ENCODE data around the gene TRAT1. TPM values are rescaled to one million over a fixed set of nuclear protein-coding genes. Genes with fewer than 3 reads are reported as not detected.
"Not testable (repeated sequence)": the region's sequence is repeated elsewhere in the genome, so short reads cannot be mapped to it uniquely, and the experiment has no call there.

TRAT1 gene
- total RNA-seq, 1 experiment from 2014 or later = not detected

DNA sequence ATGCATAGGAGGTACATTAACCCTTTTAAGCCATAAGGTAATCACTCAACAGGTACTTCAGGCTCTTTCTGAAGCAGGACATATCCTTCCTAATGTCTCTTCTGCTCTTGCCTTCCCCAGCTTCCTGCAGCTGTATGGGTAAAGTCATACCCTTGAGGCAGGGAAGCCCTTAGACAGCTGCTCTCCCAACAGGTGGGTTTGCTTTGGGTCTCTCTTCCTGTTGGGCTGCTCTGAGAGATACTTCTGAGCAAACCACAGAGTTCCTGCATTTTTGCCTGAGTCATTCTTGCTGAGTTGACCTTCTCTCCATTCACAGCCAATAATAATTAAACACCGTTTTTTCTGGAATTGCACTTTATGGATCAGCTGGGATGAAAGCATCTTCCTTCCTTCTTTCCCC, 2.0 kb upstream of the TRAT1 start:
- TF ChIP-seq EZH2phosphoT487 (IDR thresholded peaks at IDR 0.05; ENCODE audit: borderline replicate concordance, low read length) = no peak
- TF ChIP-seq EZH2 (IDR thresholded peaks at IDR 0.05; ENCODE audit: low read length, unreplicated experiment) = no peak
- TF ChIP-seq, protein P1, sequence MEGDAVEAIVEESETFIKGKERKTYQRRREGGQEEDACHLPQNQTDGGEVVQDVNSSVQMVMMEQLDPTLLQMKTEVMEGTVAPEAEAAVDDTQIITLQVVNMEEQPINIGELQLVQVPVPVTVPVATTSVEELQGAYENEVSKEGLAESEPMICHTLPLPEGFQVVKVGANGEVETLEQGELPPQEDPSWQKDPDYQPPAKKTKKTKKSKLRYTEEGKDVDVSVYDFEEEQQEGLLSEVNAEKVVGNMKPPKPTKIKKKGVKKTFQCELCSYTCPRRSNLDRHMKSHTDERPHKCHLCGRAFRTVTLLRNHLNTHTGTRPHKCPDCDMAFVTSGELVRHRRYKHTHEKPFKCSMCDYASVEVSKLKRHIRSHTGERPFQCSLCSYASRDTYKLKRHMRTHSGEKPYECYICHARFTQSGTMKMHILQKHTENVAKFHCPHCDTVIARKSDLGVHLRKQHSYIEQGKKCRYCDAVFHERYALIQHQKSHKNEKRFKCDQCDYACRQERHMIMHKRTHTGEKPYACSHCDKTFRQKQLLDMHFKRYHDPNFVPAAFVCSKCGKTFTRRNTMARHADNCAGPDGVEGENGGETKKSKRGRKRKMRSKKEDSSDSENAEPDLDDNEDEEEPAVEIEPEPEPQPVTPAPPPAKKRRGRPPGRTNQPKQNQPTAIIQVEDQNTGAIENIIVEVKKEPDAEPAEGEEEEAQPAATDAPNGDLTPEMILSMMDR (conservative IDR thresholded peaks at IDR 0.05; ENCODE audit: low read depth, low read length) = no peak
- Histone ChIP-seq H3K9me2 (replicated peaks; ENCODE audit: low read length) (no peaks in the 10 kb centered on the region), H3F3A (ENCODE audit: low read length, unreplicated experiment) (no peaks in the 10 kb centered on the region), H4K20me1 (ENCODE audit: low read length) (no peaks in the 10 kb centered on the region), H3K9me3 (ENCODE audit: low read length) (no peaks in the 10 kb centered on the region), H3K79me2 (ENCODE audit: low read length) (no peaks in the 10 kb centered on the region), H3K36me3 (ENCODE audit: low read depth, low read length) (no peaks in the 10 kb centered on the region), H3K4me3 (ENCODE audit: low read length) (no peak overlapping the region), H3K9ac (ENCODE audit: low read length) (no peak overlapping the region), H3K27ac (ENCODE audit: low read length) (no peak overlapping the region), H2AFZ (ENCODE audit: low read length) (no peak overlapping the region), H3K4me1 (ENCODE audit: insufficient read depth, low read length) (no peaks in the 10 kb centered on the region), H3K4me2 (ENCODE audit: low read length) (no peak overlapping the region), H3K27me3 (ENCODE audit: low read length) (peaks cover 46% of the 10 kb centered on the region)
- BruUV-seq (replicated peaks) = no TSS peak
- intact Hi-C loops (cut with micrococcal nuclease) = no loop called here
- ATAC-seq (no peak), DNase-seq (no peak)
- ChIA-PET POLR2A (ENCODE audit: unreplicated experiment) (no interaction called here), CTCF (no interaction called here)

DNA sequence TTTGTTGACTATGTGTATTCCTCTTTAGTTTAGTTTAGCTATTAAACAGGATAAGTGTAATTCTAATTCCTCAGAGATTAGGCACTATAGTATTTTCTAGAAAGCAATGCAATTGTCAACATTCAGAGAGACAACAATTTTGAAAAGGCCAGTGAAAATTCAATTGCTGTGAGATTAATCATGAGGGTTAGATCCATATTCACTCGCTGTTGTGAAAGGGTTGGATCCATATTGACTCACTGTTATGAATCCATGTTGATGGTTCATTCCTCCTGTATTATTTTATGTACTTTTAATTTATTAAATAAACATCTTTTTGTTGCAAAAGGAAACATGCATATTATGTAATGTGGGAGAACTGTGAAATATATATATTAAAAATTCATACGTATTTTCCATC, 641 bp downstream of the TRAT1 start:
- H3K36me3 ChIP-seq (ENCODE audit: low read depth, low read length) = no peaks in the 10 kb centered on the region
- ChIA-PET CTCF (no interaction called here), POLR2A (ENCODE audit: unreplicated experiment) (no interaction called here)
- no peak overlapping the region for H3K27ac ChIP-seq (ENCODE audit: low read length)
- no peaks in the 10 kb centered on the region for H3K79me2 ChIP-seq (ENCODE audit: low read length)
- no peaks in the 10 kb centered on the region for H3K4me1 ChIP-seq (ENCODE audit: insufficient read depth, low read length)
- TF ChIP-seq, protein P1 (conservative IDR thresholded peaks at IDR 0.05; ENCODE audit: low read depth, low read length) = no peak
- TF ChIP-seq EZH2phosphoT487 (IDR thresholded peaks at IDR 0.05; ENCODE audit: borderline replicate concordance, low read length) (no peak), EZH2 (IDR thresholded peaks at IDR 0.05; ENCODE audit: low read length, unreplicated experiment) (no peak)
- DNase-seq = no peak
- intact Hi-C loops (cut with micrococcal nuclease) = no loop called here
- BruUV-seq (replicated peaks) = no TSS peak
- H3F3A ChIP-seq (ENCODE audit: low read length, unreplicated experiment) = no peaks in the 10 kb centered on the region
- H3K9me3 ChIP-seq (ENCODE audit: low read length) = no peaks in the 10 kb centered on the region
- no peaks in the 10 kb centered on the region for H3K9me2 ChIP-seq (replicated peaks; ENCODE audit: low read length)
- H2AFZ ChIP-seq (ENCODE audit: low read length) = no peak overlapping the region
- no peak overlapping the region for H3K4me3 ChIP-seq (ENCODE audit: low read length)
- no peak overlapping the region for H3K4me2 ChIP-seq (ENCODE audit: low read length)
- peaks cover 69% of the 10 kb centered on the region for H3K27me3 ChIP-seq (ENCODE audit: low read length)
- no peak for ATAC-seq
- H3K9ac ChIP-seq (ENCODE audit: low read length) = no peak overlapping the region
- H4K20me1 ChIP-seq (ENCODE audit: low read length) = no peaks in the 10 kb centered on the region

DNA sequence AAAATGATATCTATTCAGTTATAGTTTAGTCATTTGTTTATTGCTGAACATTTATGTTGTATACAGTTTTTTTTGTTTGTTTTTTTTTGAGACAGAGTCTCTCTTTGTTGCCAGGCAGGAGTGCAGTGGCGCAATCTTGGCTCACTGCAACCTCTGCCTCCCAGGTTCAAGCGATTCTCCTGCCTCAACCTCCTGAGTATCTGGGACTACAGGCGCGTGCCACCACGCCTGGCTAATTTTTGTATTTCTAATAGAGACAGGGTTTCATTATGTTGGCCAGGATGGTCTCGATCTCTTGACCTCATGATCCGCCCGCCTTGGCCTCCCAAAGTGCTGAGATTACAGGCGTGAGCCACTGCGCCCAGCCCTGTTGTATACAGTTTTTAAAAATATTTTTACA, 1.2 kb downstream of the TRAT1 start:
- H3K9ac ChIP-seq (ENCODE audit: low read length); H3K4me2 ChIP-seq (ENCODE audit: low read length); H3K79me2 ChIP-seq (ENCODE audit: low read length); H3K9me3 ChIP-seq (ENCODE audit: low read length); intact Hi-C loops (cut with micrococcal nuclease); H3K4me3 ChIP-seq (ENCODE audit: low read length); H3K9me2 ChIP-seq (replicated peaks; ENCODE audit: low read length); H3F3A ChIP-seq (ENCODE audit: low read length, unreplicated experiment); H4K20me1 ChIP-seq (ENCODE audit: low read length); H3K4me1 ChIP-seq (ENCODE audit: insufficient read depth, low read length); H2AFZ ChIP-seq (ENCODE audit: low read length); ATAC-seq; CTCF ChIA-PET; H3K27ac ChIP-seq (ENCODE audit: low read length); POLR2A ChIA-PET (ENCODE audit: unreplicated experiment); DNase-seq; H3K36me3 ChIP-seq (ENCODE audit: low read depth, low read length); BruUV-seq (replicated peaks): not testable (repeated sequence)
- H3K27me3 ChIP-seq (ENCODE audit: low read length) = peaks cover 75% of the 10 kb centered on the region

Measured in PC-3 (cell line).